GM19395 (cell line): Measurements from ENCODE around the gene SLC5A8.

Experiments used
- ATAC-seq: cut with Tn5 transposase; IDR thresholded peaks from one replicate; pipeline ENCODE4 v1.9.1; 2021; ENCODE audit warnings: mild to moderate bottlenecking, moderate library complexity; ENCODE audit not compliant: unreplicated experiment

The SLC5A8 gene, protein sequence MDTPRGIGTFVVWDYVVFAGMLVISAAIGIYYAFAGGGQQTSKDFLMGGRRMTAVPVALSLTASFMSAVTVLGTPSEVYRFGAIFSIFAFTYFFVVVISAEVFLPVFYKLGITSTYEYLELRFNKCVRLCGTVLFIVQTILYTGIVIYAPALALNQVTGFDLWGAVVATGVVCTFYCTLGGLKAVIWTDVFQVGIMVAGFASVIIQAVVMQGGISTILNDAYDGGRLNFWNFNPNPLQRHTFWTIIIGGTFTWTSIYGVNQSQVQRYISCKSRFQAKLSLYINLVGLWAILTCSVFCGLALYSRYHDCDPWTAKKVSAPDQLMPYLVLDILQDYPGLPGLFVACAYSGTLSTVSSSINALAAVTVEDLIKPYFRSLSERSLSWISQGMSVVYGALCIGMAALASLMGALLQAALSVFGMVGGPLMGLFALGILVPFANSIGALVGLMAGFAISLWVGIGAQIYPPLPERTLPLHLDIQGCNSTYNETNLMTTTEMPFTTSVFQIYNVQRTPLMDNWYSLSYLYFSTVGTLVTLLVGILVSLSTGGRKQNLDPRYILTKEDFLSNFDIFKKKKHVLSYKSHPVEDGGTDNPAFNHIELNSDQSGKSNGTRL

GRCh38 chr12:101209319-101210302 is at the start of gene SLC5A8:
SLC5A8 (minus strand) TSS chr12:101210238; CDS start chr12:101209848, 390 bp downstream.
- ATAC-seq = no peak

- ATAC-seq = no peak
These were observed 47.3 kb upstream of the SLC5A8 start for GRCh38 chr12:101257357-101257756.

DNA sequence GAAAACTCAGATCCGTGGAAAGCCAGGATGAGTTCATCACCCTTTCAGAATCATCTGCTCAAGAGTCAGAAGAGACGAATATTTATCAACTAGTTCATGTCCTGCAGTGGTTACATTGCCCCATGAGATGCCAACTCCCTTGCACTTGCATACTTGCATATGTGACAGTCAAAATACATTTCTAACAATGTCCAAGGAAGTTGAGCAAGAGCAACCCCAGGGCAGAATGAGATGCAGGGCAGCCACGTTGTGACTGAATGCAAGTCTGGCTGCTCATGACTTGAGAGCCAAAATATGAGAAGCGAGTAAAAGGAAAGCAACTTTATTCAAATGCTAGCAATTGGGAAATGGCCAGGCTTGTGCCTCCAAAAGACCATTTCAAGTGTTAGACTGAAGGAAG is 46.2 kb upstream of the SLC5A8 start:
- ATAC-seq = no peak

GRCh38 chr12:101243616-101244015 is 33.6 kb upstream of the SLC5A8 start:
- no peak for ATAC-seq

GRCh38 chr12:101243074-101243473 is 33.0 kb upstream of the SLC5A8 start:
- no peak for ATAC-seq

DNA sequence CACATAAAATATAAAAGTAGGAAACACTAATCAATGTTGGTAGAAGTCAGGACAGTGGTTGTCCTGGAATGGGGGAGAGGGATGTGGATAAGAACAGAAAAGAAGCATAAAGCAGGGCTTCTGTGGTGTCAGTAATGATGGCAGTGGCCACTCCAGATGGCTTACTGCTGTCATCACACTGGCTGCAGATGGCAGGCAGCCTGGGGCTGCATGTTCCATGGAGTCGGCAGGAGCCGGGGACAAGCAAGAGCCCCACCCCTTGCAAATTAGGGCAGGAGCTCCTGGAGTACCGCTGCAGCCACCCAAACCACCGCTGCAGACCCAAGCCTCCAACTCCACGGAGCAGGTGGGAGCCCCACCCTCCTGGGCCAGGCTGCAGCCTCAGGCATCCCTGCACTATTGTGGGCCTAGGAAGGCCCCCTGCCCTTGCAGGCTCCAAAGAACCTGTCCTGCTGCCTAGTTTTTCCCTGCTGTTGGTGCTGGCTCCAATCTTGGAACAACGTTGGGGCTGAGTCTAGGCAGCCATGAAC is 28.8 kb upstream of the SLC5A8 start:
- ATAC-seq = no peak

DNA sequence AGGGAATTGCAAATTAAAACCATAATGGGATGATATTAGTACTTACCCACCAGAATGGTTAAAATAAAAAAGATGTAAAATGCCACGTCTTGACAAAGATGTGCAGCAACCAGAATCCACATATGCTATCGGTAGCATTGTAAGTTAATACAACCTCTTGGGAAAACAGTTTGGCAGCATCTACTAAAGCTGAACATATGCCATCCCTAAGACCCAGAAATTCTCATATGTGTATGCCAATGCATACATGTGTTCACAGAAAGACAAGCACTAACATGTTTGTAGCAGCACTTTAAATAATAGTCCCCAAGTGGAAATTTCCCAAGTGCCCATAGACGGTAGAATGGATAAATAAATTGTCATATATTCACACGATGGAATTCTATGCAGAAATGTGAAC is 28.3 kb upstream of the SLC5A8 start:
- ATAC-seq = no peak

DNA sequence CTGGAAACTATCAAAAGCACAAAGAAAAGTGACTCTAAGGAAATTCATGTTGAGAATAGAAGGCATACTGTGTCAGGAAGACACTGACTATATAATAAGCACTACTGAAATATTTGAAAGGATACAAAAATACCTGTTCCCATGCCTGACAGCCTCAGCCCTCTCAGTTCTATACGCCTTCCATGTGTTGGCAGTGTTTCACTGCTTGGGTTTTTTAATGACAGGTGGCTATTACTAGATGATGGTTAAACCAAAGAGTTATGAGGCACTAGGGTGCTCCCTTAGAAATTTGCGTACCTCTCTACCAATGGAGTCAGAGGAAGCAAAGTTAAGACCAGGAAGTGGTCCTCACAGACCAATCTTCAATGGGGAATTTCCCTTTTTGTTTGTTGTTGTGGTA is 25.6 kb upstream of the SLC5A8 start:
- no peak for ATAC-seq

DNA sequence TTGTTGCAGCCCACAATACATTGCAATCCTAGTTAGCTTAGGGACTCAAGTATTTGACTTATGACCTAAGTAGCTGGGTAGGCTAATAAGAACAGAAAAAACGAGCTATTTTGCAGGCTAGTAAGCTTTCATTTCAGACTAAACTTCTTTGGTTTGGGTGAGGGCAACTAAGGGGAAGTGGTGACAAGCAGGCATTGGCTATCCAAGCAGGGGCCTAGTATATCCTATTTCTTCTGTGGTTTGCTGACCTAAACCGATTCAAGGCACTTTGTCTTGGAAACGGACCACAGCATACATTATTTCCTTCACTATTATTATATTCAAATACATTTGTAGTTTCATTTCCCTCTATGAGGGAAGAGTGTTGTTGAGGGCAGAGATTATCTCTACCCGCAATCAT is 21.6 kb upstream of the SLC5A8 start:
- no peak for ATAC-seq

DNA sequence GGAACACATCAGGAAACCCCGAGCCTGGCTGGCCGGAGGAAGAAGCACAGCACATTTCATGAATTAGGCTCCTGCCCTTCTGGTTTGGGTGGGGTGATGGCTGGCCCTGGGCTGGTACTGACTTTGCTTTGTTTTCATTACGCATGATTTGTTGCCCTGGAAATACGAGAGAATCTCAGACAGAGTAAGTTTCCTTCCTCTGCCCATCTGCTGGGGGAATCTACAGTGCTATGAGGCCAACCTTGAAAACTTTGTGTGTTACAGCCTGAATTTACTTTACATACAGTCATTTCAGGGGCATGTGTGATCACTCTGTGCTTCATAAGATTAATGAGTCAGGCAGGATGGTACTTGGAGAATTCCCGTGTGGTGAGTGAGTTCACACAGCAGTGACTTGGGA is 20.5 kb upstream of the SLC5A8 start:
- ATAC-seq = no peak

DNA sequence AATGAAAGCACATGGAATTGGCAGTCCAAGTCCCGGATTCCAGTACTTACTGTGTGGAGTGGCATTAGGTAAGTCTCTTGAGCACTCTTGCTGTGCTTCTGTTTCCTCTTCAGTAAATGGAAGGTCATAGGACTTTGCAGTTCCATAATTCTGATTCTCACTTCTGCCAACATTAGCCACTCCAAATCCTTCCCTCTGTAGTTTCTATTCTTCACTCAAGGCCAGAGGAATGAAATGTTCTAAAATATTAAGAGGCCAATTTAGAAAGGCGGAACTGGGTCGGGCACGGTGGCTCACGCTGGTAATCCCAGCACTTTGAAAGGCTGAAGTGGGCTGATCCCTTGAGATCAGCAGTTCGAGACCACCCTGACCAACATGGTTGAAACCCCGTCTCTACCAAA is 19.8 kb upstream of the SLC5A8 start:
- ATAC-seq = no peak

- no peak for ATAC-seq
These were observed 11.3 kb upstream of the SLC5A8 start for GRCh38 chr12:101221301-101221700.

DNA sequence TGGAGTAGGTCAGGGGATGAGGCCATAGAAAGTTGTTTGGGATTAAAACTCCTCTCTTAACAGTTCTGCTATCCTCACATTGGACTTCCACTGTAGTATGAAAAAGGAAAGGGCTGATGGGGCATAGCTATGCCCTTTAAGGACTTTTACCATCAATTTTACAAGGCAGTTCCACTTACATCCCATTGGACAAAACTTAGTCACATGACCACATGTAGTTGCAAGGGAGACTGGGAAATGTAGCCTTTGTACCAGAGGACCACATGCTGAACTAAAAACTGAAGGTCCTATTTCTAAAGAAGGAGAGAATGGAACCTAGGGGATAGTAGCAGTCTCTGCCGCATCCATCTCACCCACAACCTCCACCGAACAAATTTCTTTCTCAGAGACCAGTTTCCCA is 6.8 kb upstream of the SLC5A8 start:
- no peak for ATAC-seq

GRCh38 chr12:101207086-101207780 is 2.8 kb downstream of the SLC5A8 start:
- ATAC-seq = no peak

GRCh38 chr12:101204602-101205304 is 5.3 kb downstream of the SLC5A8 start:
- ATAC-seq = no peak

- no peak for ATAC-seq
These were observed 9.2 kb downstream of the SLC5A8 start for GRCh38 chr12:101200824-101201223.

DNA sequence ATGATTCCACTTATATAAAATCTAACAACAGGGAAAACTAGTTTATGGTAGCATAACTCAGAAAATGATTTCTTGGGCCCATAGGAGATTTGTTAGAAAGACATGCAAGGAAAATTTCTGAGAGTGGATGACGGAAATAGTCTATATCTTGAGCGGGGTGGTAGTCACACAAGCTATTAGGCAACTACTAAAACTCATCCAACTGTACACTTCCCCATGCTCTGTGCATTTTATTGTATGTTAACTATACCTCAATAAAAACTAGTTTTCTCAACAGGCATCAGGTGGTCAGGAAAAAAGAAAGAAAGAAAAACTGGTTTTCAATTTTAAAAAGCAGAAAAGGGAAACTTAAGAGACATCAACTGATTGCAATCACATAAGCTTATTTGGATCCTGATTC is 9.9 kb downstream of the SLC5A8 start:
- ATAC-seq = no peak

GRCh38 chr12:101186291-101186690 is 23.7 kb downstream of the SLC5A8 start:
- no peak for ATAC-seq

- ATAC-seq = no peak
These were observed 28.3 kb downstream of the SLC5A8 start for GRCh38 chr12:101181776-101182175.

- no peak for ATAC-seq
These were observed 35.5 kb downstream of the SLC5A8 start for GRCh38 chr12:101174541-101174940.
